Measurements from ENCODE around the gene MFNG.

DNA sequence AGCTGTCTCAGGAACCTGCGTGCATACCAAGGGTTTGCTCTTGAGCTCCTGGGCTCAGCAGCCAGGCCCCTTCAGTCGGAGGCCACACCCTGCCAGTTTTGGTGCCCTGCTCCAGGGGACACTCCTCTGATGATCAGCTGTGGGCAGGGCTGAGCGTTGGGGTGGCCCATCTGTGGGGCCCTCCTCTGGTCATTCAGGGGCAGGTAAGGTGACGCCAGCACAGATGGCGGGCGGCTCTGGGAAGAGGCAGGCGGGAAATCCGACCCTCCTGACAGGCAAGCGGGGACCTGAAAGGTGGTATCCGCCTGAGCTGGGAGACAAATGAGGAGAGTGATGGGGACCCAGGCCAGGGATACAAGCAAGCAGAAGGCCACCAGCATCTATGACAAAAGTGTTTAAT lies 3.8 kb upstream of the MFNG start:
- no peak for TF ChIP-seq POLR2A (IDR thresholded peaks at IDR 0.05)
- TF ChIP-seq, protein P1, sequence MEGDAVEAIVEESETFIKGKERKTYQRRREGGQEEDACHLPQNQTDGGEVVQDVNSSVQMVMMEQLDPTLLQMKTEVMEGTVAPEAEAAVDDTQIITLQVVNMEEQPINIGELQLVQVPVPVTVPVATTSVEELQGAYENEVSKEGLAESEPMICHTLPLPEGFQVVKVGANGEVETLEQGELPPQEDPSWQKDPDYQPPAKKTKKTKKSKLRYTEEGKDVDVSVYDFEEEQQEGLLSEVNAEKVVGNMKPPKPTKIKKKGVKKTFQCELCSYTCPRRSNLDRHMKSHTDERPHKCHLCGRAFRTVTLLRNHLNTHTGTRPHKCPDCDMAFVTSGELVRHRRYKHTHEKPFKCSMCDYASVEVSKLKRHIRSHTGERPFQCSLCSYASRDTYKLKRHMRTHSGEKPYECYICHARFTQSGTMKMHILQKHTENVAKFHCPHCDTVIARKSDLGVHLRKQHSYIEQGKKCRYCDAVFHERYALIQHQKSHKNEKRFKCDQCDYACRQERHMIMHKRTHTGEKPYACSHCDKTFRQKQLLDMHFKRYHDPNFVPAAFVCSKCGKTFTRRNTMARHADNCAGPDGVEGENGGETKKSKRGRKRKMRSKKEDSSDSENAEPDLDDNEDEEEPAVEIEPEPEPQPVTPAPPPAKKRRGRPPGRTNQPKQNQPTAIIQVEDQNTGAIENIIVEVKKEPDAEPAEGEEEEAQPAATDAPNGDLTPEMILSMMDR (IDR thresholded peaks at IDR 0.05): no peak
